C4-2B (cell line): ENCODE results near the gene HDAC4.

ENCODE experiments used
- H3K27ac ChIP-seq: fragments of 450-650 bp; 2 replicates; pipeline ENCODE4 v1.5.1; 2017
- ZFX ChIP-seq: fragments of 450-650 bp; IDR thresholded peaks from 2 replicates; pipeline ENCODE4 v1.6.1; 2017
- TF ChIP-seq, protein P1 (sequence below): fragments of 450-650 bp; conservative IDR thresholded peaks from 2 replicates; pipeline ENCODE4 v1.5.1; 2017; ENCODE audit warnings: mild to moderate bottlenecking

Gene HDAC4

DNA sequence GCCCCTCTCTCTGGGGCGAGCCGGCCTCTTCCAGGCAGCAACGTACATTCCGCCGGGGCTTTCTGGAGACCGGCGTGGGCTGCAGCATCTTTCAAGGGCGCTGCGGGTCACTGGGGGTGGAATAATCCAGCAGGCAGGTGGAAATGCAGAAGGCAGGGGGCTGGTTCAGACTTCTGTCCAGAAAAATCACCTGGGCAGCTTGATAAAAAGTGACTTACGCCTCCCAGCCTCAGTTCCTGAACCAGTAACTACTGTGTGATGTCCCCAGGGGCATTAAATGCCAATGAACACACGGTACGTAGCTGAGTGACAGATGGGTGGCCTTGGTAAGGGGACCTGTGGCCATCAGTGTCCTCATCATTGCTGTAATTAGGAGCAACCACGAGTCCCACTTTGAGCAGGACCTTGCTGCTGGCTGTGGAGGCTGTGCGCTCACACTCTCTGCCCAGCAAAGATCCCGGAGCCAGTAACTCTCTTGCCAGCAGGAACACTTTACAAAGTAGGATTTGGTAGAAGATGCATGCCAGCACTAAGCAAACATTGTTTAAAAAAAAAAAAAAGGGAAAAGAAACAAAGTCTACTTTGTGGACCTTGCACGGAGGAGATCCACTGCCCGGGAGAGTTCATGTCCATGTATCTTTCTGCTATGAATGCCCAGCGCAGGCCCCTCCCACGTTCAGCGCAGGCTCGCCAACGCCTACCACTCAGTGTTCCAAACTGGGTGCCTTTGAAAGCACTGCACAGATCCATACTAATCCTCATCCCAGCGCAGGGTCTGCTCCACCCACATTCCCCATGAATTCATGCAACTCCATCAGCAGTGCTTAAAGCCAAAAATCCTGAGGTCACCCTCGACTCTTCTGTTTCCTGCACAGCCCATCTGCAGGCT, 177.3 kb downstream of the HDAC4 start:
- H3K27ac ChIP-seq, result peak overlapping the region; percentile 44

DNA sequence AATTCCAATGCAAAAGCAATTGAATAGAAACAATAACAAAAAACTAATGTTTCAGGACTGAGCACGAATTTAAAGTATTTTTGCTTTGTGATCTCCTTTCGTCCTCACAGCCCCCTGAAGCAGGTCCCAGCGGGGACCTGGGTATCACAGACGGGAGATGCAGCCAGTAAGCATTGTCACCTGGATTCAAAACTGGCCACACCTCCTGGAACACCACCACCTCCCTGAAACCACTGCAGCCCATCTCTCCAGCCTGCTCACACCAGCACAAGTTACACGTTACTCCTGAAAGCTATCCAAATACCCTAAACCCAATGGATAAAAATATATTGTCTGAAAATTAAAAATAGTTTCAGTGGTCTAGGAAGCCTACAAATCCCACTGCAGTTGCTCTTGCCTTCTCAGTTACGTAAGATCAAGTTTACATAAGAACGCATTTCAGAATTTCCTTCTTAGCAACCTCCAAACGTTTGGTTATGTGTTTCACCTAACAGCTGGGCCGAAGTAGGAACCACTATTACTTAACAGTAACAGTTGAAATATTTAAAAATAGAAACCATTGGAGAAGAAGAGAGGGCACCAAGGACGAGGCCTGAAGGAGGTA, 178.0 kb downstream of the HDAC4 start:
- H3K27ac ChIP-seq, result peak overlapping the region; percentile 44
- TF ChIP-seq ZFX, result no peak
- TF ChIP-seq, protein P1, sequence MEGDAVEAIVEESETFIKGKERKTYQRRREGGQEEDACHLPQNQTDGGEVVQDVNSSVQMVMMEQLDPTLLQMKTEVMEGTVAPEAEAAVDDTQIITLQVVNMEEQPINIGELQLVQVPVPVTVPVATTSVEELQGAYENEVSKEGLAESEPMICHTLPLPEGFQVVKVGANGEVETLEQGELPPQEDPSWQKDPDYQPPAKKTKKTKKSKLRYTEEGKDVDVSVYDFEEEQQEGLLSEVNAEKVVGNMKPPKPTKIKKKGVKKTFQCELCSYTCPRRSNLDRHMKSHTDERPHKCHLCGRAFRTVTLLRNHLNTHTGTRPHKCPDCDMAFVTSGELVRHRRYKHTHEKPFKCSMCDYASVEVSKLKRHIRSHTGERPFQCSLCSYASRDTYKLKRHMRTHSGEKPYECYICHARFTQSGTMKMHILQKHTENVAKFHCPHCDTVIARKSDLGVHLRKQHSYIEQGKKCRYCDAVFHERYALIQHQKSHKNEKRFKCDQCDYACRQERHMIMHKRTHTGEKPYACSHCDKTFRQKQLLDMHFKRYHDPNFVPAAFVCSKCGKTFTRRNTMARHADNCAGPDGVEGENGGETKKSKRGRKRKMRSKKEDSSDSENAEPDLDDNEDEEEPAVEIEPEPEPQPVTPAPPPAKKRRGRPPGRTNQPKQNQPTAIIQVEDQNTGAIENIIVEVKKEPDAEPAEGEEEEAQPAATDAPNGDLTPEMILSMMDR, result no peak

More for the DNA sequence above, 177.3 kb downstream of the HDAC4 start:
- TF ChIP-seq ZFX, result no peak
- TF ChIP-seq, protein P1, result no peak

DNA sequence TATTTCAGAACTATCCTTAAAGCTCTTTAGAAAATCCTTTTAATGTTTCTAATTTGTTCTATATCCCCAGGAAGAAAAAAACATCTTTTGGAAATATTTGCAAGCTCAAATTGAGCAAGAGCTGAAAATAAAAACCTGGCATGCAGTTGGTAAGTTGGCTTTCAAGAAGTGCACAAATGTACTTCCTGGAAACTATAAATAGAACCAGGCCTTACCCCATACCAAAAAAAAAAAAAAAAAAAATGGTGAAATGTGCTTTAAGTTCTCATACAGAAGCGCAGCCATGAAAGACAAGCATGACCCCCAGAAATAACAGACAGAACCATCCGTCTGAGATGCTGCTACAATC, 178.5 kb downstream of the HDAC4 start:
- peak overlapping the region; percentile 79 for H3K27ac ChIP-seq
- TF ChIP-seq, protein P1, result no peak
- no peak for TF ChIP-seq ZFX

DNA sequence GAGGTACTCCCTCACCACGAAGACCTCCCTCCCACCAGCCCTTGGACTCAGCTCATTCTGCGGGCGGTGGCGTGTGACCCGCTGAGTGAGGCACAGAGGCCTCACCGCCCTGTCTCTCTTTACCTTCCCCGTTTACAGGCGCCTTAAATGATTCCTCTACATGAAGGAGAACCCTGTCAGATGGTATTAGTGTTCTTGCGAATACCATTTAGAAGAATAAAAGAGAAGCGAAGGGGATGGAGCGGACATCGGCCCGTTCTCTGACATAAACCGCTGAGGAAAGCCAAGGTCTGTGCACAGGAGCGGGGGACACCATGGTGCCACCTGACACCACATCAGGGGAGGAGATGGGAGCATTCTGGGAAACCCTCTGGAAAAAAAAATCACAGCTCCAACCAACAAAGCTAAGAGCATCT, 179.8 kb downstream of the HDAC4 start:
- TF ChIP-seq ZFX, result no peak
- TF ChIP-seq, protein P1, result no peak
- H3K27ac ChIP-seq, result no peak overlapping the region; the same call in 1 of the 2 replicates

DNA sequence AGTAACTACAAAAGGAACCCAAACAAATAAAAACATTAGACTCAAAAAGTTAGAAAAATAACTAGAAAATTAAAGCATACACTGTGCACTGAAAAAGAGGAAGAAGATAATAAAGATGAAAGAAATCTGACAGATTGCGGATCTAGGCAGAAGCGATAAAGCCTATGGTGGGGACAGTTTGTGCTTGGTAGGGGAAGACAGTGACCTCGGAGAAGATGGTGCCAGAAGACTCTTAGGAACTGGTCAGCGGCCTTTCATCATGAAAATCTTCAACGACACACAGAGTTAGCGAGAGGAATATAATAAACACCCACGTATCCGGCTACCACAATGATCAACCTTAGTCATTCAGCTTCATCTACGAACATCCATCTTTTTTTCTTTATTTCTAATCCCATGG, 180.5 kb downstream of the HDAC4 start:
- H3K27ac ChIP-seq, result no peak overlapping the region
- TF ChIP-seq, protein P1, result no peak
- no peak for TF ChIP-seq ZFX

DNA sequence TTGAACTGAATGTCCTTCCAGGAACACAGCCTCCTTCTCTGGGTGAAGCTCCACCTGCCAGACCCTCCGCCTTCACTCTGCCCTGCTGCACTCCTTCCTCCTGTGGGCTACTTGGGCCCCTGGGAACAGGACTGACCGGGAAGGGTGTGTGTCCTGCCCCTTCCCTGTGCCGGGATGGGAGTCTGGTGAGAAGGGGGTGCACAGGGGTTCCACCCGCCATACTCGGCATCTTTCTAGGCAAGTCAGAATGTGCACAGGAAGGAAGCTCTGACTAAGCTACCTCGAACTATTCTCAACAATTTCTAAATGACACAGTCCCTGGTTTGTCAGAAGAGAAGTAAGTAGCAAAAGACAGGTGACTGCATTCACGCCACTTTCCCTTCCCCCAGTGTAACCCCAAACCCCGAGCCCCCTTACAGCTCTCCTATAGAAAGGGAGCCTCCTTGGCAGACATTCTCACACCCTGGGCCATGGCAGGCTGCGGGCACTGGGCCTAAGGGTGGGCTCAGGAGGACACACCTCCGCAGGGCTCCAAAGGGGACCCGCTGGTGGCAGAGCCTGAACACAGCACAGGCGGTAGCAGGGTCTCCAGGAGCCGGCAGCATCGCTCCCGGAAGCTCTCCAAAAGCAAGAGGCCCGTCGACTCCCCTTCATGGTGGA, 184.1 kb downstream of the HDAC4 start:
- no peak overlapping the region for H3K27ac ChIP-seq
- TF ChIP-seq, protein P1, result no peak
- TF ChIP-seq ZFX, result no peak

DNA sequence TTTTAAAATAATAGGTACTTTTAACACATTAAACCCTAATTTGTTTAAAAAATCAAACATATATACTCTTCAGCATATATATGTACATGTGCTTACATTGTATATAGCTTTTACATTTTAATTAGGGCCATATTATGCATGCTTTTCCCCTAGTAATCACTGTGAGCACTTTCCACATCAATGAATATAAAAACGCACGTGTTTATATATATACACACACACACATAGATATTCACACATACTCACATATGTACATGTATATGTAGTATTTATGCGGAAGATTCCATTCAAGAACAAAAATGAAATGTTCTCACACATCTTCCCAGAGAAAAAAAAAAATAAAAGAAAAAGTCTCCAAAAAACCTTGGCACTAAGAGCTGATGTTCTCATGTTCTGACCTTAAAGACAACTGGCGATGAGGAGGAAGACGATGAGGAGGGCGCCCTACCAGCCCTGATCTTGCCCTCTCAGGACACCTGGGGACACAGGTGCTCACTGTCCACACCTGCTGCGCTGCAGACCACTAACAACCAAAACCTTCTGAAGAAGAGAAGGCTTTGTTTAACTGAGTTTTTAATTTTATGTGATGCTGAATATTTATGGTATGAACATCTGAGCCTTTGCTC, 184.7 kb downstream of the HDAC4 start:
- H3K27ac ChIP-seq, result no peak overlapping the region
- TF ChIP-seq ZFX, result no peak
- TF ChIP-seq, protein P1, result no peak
